Measurements from ENCODE around the gene MCM9. TPM values are rescaled to one million over a fixed set of nuclear protein-coding genes. Genes with fewer than 3 reads are reported as not detected.

Gene MCM9
- total and polyA plus RNA-seq, 2 of the 4 experiments (the other 2 are of a cell fraction), result 3.5 to 7.2 TPM

DNA sequence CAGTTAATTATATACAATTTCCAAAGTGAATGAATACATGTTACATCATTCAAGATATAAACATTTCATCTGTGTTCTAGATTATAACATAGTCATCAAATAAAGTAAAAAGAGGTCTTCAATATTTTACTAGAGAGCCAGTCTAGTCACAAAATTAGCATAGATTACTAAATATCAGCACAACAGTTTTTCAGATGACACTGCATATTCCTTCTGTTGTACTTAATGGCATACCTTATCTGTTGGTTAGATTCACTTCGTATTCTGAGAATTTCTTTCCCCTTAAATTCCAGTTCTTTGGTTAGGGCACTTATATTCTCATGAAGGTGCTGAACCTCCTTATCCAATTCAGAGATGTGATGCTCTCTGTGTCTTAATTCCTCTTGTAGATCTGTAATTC lies 39.8 kb upstream of the MCM9 start:
- TF ChIP-seq, protein P1, sequence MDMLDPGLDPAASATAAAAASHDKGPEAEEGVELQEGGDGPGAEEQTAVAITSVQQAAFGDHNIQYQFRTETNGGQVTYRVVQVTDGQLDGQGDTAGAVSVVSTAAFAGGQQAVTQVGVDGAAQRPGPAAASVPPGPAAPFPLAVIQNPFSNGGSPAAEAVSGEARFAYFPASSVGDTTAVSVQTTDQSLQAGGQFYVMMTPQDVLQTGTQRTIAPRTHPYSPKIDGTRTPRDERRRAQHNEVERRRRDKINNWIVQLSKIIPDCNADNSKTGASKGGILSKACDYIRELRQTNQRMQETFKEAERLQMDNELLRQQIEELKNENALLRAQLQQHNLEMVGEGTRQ (IDR thresholded peaks at IDR 0.05; ENCODE audit: low read depth, low read length), result no peak
- TF ChIP-seq, protein P2, sequence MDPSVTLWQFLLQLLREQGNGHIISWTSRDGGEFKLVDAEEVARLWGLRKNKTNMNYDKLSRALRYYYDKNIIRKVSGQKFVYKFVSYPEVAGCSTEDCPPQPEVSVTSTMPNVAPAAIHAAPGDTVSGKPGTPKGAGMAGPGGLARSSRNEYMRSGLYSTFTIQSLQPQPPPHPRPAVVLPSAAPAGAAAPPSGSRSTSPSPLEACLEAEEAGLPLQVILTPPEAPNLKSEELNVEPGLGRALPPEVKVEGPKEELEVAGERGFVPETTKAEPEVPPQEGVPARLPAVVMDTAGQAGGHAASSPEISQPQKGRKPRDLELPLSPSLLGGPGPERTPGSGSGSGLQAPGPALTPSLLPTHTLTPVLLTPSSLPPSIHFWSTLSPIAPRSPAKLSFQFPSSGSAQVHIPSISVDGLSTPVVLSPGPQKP (IDR thresholded peaks at IDR 0.05; ENCODE audit: borderline replicate concordance, low read depth, low read length), result no peak
- TF ChIP-seq RAD21 (IDR thresholded peaks at IDR 0.05; ENCODE audit: low read length) (no peak), RCOR1 (IDR thresholded peaks at IDR 0.05; ENCODE audit: insufficient replicate concordance, low read length) (no peak)
- H3K23ac ChIP-seq (ENCODE audit: low read depth, low read length), result no peak overlapping the region
- no peak overlapping the region for H2BK20ac ChIP-seq (ENCODE audit: low read depth, low read length)
- no peak overlapping the region for H4K8ac ChIP-seq (ENCODE audit: low read depth in 2 of 2, low read length in 2 of 2)
- DNase-seq (no peak), ATAC-seq (ENCODE audit: low read depth) (no peak)
- H2BK120ac ChIP-seq (ENCODE audit: low read depth, low read length), result no peak overlapping the region
- no CpG with 5 or more reads among the region's 1 CpG for WGBS, 2 experiments (ENCODE audit: extremely low coverage in 2 of 2, insufficient read length in 1 of 2)
- dilution Hi-C loops (cut with HindIII; ENCODE audit: low sequenced_read_pairs, unreplicated experiment) (no loop called here), intact Hi-C loops (cut with micrococcal nuclease) (no loop called here), in situ Hi-C loops (cut with MboI; ENCODE audit: low sequenced_read_pairs) (no loop called here)
- no peak overlapping the region for H3K9ac ChIP-seq (ENCODE audit: low read depth, low read length)
- POLR2A ChIA-PET (ENCODE audit: unreplicated experiment), result interaction anchor here (0.7 kb wide), 1 partner anchor 501 kb away, joined by 3 read pairs; no protein-coding TSS in a partner anchor
- no peaks in the 10 kb centered on the region for H3K9me3 ChIP-seq (ENCODE audit: control insufficient read depth, insufficient read depth, low read length)
- H2BK15ac ChIP-seq (ENCODE audit: low read depth, low read length), result no peak overlapping the region
- H2BK5ac ChIP-seq (ENCODE audit: low read depth, low read length, poor library complexity, severe bottlenecking), result no peak overlapping the region
- no peaks in the 10 kb centered on the region for H3K4me1 ChIP-seq (ENCODE audit: control insufficient read depth, insufficient read depth, low read length)
- no peak overlapping the region for H4K91ac ChIP-seq (ENCODE audit: insufficient read depth, low read depth, low read length)
- no TSS peak for BruUV-seq (replicated peaks)
- H3K14ac ChIP-seq (replicated peaks; ENCODE audit: low read depth, low read length), result no peak overlapping the region
- H3K4me3 ChIP-seq (ENCODE audit: insufficient read depth, low read depth, low read length), result no peak overlapping the region
- H3K9me1 ChIP-seq (ENCODE audit: insufficient read depth, low read length), result no peaks in the 10 kb centered on the region
- H4K20me1 ChIP-seq (ENCODE audit: insufficient read depth, low read length), result no peaks in the 10 kb centered on the region
- no peak overlapping the region for H2AK5ac ChIP-seq (ENCODE audit: low read depth, low read length)
- H2AFZ ChIP-seq (replicated peaks; ENCODE audit: low read length, poor library complexity), result no peak overlapping the region
- CTCF ChIA-PET, result interaction anchor here (2.6 kb wide), 1 partner anchor 12 kb away, joined by 11 read pairs; no protein-coding TSS in a partner anchor
- H3K36me3 ChIP-seq (ENCODE audit: control insufficient read depth, insufficient read depth, low read length), result no peaks in the 10 kb centered on the region
- H3K18ac ChIP-seq (ENCODE audit: low read depth, low read length), result no peak overlapping the region
- no peak overlapping the region for H3K27ac ChIP-seq (ENCODE audit: insufficient read depth, low read length)
- H3K4ac ChIP-seq (ENCODE audit: low read depth, low read length), result no peak overlapping the region
- no peak overlapping the region for H4K5ac ChIP-seq (ENCODE audit: low read depth, low read length)
- no peaks in the 10 kb centered on the region for H3K27me3 ChIP-seq (ENCODE audit: control insufficient read depth, insufficient read depth, low read length)
- H2AK9ac ChIP-seq (replicated peaks; ENCODE audit: low read depth, low read length, poor library complexity), result no peak overlapping the region
- H3K79me1 ChIP-seq (ENCODE audit: low read depth in 1 of 2, low read length in 2 of 2), result no peaks in the 10 kb centered on the region
- no peak overlapping the region for H3K4me2 ChIP-seq (ENCODE audit: low read depth, low read length)
- no peak overlapping the region for H3K56ac ChIP-seq (ENCODE audit: extremely low read depth, insufficient read depth, low read length)

All from IMR-90 (cell line).